H9 (cell line): Measurements from ENCODE around the gene MYH15. TPM values are rescaled to one million over a fixed set of nuclear protein-coding genes. Genes with fewer than 3 reads are reported as not detected.

ENCODE experiments used
- DNase-seq: peaks from one replicate; pipeline ENCODE4 v3.0.0-alpha.2; 2017
- H2AFZ ChIP-seq: one replicate; pipeline ENCODE4 v1.6.1; 2013; ENCODE audit warnings: mild to moderate bottlenecking, low read length, control low read depth, moderate library complexity
- H2AK5ac ChIP-seq: 2 replicates; pipeline ENCODE4 v1.6.1; 2013; ENCODE audit warnings: low read length, control low read depth, mixed read lengths; ENCODE audit not compliant: insufficient read length
- H2BK120ac ChIP-seq: one replicate; pipeline ENCODE4 v1.6.1; 2013; ENCODE audit warnings: low read depth, mild to moderate bottlenecking, low read length, control low read depth, inconsistent platforms; ENCODE audit not compliant: poor library complexity, severe bottlenecking
- H2BK12ac ChIP-seq: 2 replicates; pipeline ENCODE4 v1.6.1; 2013; ENCODE audit warnings: low read length, control low read depth, mixed read lengths, low read depth; ENCODE audit not compliant: insufficient read length
- H2BK15ac ChIP-seq: 2 replicates; pipeline ENCODE4 v1.6.1; 2013; ENCODE audit warnings: low read depth, low read length, control low read depth
- H2BK20ac ChIP-seq: one replicate; pipeline ENCODE4 v1.6.1; 2013; ENCODE audit warnings: low read depth, mild to moderate bottlenecking, low read length, control low read depth, inconsistent platforms; ENCODE audit not compliant: poor library complexity, severe bottlenecking
- H2BK5ac ChIP-seq: 2 replicates; pipeline ENCODE4 v1.6.1; 2013; ENCODE audit warnings: low read length, control low read depth, mixed read lengths; ENCODE audit not compliant: insufficient read length
- H3K14ac ChIP-seq: 2 replicates; pipeline ENCODE4 v1.6.1; 2013; ENCODE audit warnings: low read length, control low read depth; ENCODE audit not compliant: insufficient read depth
- H3K18ac ChIP-seq: 2 replicates; pipeline ENCODE4 v1.6.1; 2013; ENCODE audit warnings: low read depth, mild to moderate bottlenecking, mixed read lengths, low read length, control low read depth; ENCODE audit not compliant: insufficient read length
- H3K23ac ChIP-seq: 2 replicates; pipeline ENCODE4 v1.6.1; 2013; ENCODE audit warnings: low read length, control low read depth, mixed read lengths, low read depth; ENCODE audit not compliant: insufficient read length
- H3K23me2 ChIP-seq: 2 replicates; pipeline ENCODE4 v1.6.1; 2013; ENCODE audit warnings: low read depth, mild to moderate bottlenecking, mixed read lengths, low read length, control low read depth; ENCODE audit not compliant: insufficient read length, poor library complexity, severe bottlenecking
- H3K27ac ChIP-seq: 2 replicates; pipeline ENCODE4 v1.5.1; 2013; ENCODE audit warnings: low read length, control low read depth, mixed read lengths, low read depth; ENCODE audit not compliant: insufficient read length
- H3K27me3 ChIP-seq: 2 replicates; pipeline ENCODE4 v1.6.1; 2013; ENCODE audit warnings: low read length, control low read depth, inconsistent platforms; ENCODE audit not compliant: insufficient read depth
- H3K4ac ChIP-seq: 2 replicates; pipeline ENCODE4 v1.6.1; 2013; ENCODE audit warnings: low read depth, mild to moderate bottlenecking, control low read depth, inconsistent platforms, low read length, moderate library complexity
- H3K4me1 ChIP-seq: 2 replicates; pipeline ENCODE4 v1.6.1; 2013; ENCODE audit warnings: low read length, control low read depth, inconsistent platforms; ENCODE audit not compliant: insufficient read depth
- H3K4me2 ChIP-seq: 2 replicates; pipeline ENCODE4 v1.6.1; 2013; ENCODE audit warnings: low read length, control low read depth, mixed read lengths; ENCODE audit not compliant: insufficient read length, insufficient read depth
- H3K56ac ChIP-seq: 2 replicates; pipeline ENCODE4 v1.6.1; 2013; ENCODE audit warnings: low read depth, mild to moderate bottlenecking, mixed read lengths, low read length, control low read depth; ENCODE audit not compliant: insufficient read length
- H3K79me1 ChIP-seq: 2 replicates; pipeline ENCODE4 v1.6.1; 2013; ENCODE audit warnings: low read depth, mild to moderate bottlenecking, moderate library complexity, low read length, control low read depth, inconsistent platforms; ENCODE audit not compliant: insufficient read depth, poor library complexity, severe bottlenecking
- H3K79me2 ChIP-seq: 2 replicates; pipeline ENCODE4 v1.6.1; 2013; ENCODE audit warnings: low read length, control low read depth, inconsistent platforms; ENCODE audit not compliant: insufficient read depth
- H3K9ac ChIP-seq: 2 replicates; pipeline ENCODE4 v1.6.1; 2013; ENCODE audit warnings: low read length, control low read depth, mixed read lengths; ENCODE audit not compliant: insufficient read length; ENCODE audit errors: extremely low read depth
- H3K9me3 ChIP-seq: one replicate; pipeline ENCODE4 v1.6.1; 2013; ENCODE audit warnings: low read depth, low read length, inconsistent platforms; ENCODE audit not compliant: control insufficient read depth
- H3T11ph ChIP-seq: one replicate; pipeline ENCODE4 v1.6.1; 2013; ENCODE audit warnings: mild to moderate bottlenecking, low read length, control low read depth, inconsistent platforms
- H4K20me1 ChIP-seq: one replicate; pipeline ENCODE4 v1.6.1; 2013; ENCODE audit not compliant: control insufficient read depth, insufficient read length, insufficient read depth
- H4K5ac ChIP-seq: 2 replicates; pipeline ENCODE4 v1.6.1; 2013; ENCODE audit warnings: low read depth, mild to moderate bottlenecking, mixed read lengths, low read length, control low read depth; ENCODE audit not compliant: insufficient read length
- H4K8ac ChIP-seq: replicated peaks from 2 replicates; pipeline ENCODE4 v1.6.1; 2013; ENCODE audit warnings: low read length, control low read depth, mixed read lengths, low read depth; ENCODE audit not compliant: insufficient read length
- H4K91ac ChIP-seq: 2 replicates; pipeline ENCODE4 v1.6.1; 2013; ENCODE audit warnings: low read depth, mild to moderate bottlenecking, moderate library complexity, mixed read lengths, low read length, control low read depth; ENCODE audit not compliant: insufficient read length
- H3K27ac Mint-ChIP-seq, 3 experiments: 2 replicates in 2 of 3; 3 replicates in 1 of 3; pipeline ENCODE4 v1.8.0; 2020 to 2021; ENCODE audit warnings: mixed read lengths in 3 of 3, mild to moderate bottlenecking in 1 of 3, moderate library complexity in 1 of 3
- H3K27me3 Mint-ChIP-seq: 2 replicates; pipeline ENCODE4 v1.8.0; 2021; ENCODE audit warnings: low read depth, mild to moderate bottlenecking, moderate library complexity, mixed read lengths
- H3K36me3 Mint-ChIP-seq, 3 experiments: 2 replicates in 2 of 3; 3 replicates in 1 of 3; pipeline ENCODE4 v1.8.0; 2020 to 2021; ENCODE audit warnings: low read depth in 3 of 3, mixed read lengths in 3 of 3; ENCODE audit not compliant: insufficient read depth in 1 of 3
- H3K4me1 Mint-ChIP-seq, 2 experiments: 2 replicates each; pipeline ENCODE4 v1.8.0; 2020; ENCODE audit warnings: mixed read lengths in 2 of 2
- H3K4me3 Mint-ChIP-seq, 2 experiments: 2 replicates in 1 of 2; 3 replicates in 1 of 2; pipeline ENCODE4 v1.8.0; 2020 to 2021; ENCODE audit warnings: mild to moderate bottlenecking in 2 of 2, mixed read lengths in 2 of 2, moderate library complexity in 1 of 2
- H3K9me3 Mint-ChIP-seq, 2 experiments: 2 replicates in 1 of 2; 3 replicates in 1 of 2; pipeline ENCODE4 v1.8.0; 2020; ENCODE audit warnings: mild to moderate bottlenecking in 2 of 2, mixed read lengths in 2 of 2, moderate library complexity in 1 of 2
- CTCF ChIP-seq: fragments of 200-600 bp; sonication (generic); conservative IDR thresholded peaks from 3 replicates; pipeline ENCODE4 v1.8.0; 2021; ENCODE audit warnings: antibody characterized with exemption, mild to moderate bottlenecking
- WGBS: extraction: QIAGEN DNeasy Blood & Tissue Kit; methylation state at CpG from one replicate; pipeline ENCODE4 v1.1.7; 2013; ENCODE audit warnings: missing lambda C conversion rate, low lambda C conversion rate, mixed read lengths; ENCODE audit not compliant: insufficient read length; ENCODE audit errors: extremely low coverage; 5-methylcytosine and 5-hydroxymethylcytosine counted together
- total RNA-seq: library from RNA; stranded (reverse); gene quantifications from 2 replicates; pipeline ENCODE4 v1.2.1, GENCODE V29; 2021

MYH15 gene
- total RNA-seq, 1 experiment from 2014 or later: 0.13 TPM

GRCh38 chr3:108416111-108416869 lies 94.1 kb downstream of the MYH15 start:
- H3K4me3 Mint-ChIP-seq: no peak overlapping the region
- Histone ChIP-seq H2BK20ac (no peak overlapping the region), H2AFZ (no peak overlapping the region), H3K4me1 (no peaks in the 10 kb centered on the region), H3K56ac (no peak overlapping the region), H3K9me3 (no peaks in the 10 kb centered on the region), H4K20me1 (no peaks in the 10 kb centered on the region), H3K14ac (no peak overlapping the region), H2BK120ac (no peak overlapping the region), H3K27ac (no peak overlapping the region), H3K18ac (no peak overlapping the region), H2AK5ac (no peak overlapping the region), H3K79me2 (no peaks in the 10 kb centered on the region), H2BK5ac (no peak overlapping the region), H3T11ph (no peak overlapping the region), H3K23ac (no peak overlapping the region), H3K23me2 (no peaks in the 10 kb centered on the region), H3K4ac (no peak overlapping the region), H3K79me1 (no peaks in the 10 kb centered on the region), H2BK15ac (no peak overlapping the region), H3K4me2 (no peak overlapping the region), H3K27me3 (no peaks in the 10 kb centered on the region), H4K5ac (no peak overlapping the region), H4K8ac (no peak overlapping the region), H4K91ac (no peak overlapping the region), H2BK12ac (no peak overlapping the region), H3K9ac (no peak overlapping the region)
- no peaks in the 10 kb centered on the region for H3K27me3 Mint-ChIP-seq
- no peaks in the 10 kb centered on the region for H3K4me1 Mint-ChIP-seq
- no peak for DNase-seq
- WGBS: no CpG with 5 or more reads among the region's 4 CpGs
- no peak for TF ChIP-seq CTCF
- H3K9me3 Mint-ChIP-seq: no peaks in the 10 kb centered on the region; a peak in 2 of 5 replicates
- no peaks in the 10 kb centered on the region; a peak in 1 of 7 replicates for H3K36me3 Mint-ChIP-seq
- H3K27ac Mint-ChIP-seq: no peak overlapping the region
